Fibroblast of the aortic adventitia (primary cell): ENCODE data around the gene NOM1. TPM values are rescaled to one million over a fixed set of nuclear protein-coding genes. Genes with fewer than 3 reads are reported as not detected.
"Not testable (repeated sequence)": the region's sequence is repeated elsewhere in the genome, so short reads cannot be mapped to it uniquely, and the experiment has no call there.

Experiments used
- DNase-seq: peaks from one replicate; pipeline ENCODE4 v3.0.0-alpha.2; 2010; ENCODE audit warnings: low read depth
- H3K4me3 ChIP-seq: 2 replicates; pipeline ENCODE4 v1.5.1; 2011; ENCODE audit warnings: low read depth, mild to moderate bottlenecking, control low read depth, low read length, moderate library complexity
- total RNA-seq: library from RNA; depleted of rRNA; stranded (reverse); fragments of >200 nt; gene quantifications from 2 replicates; pipeline ENCODE4 v1.2.3, GENCODE V29; 2012; ENCODE audit warnings: low replicate concordance
- TF ChIP-seq, protein P1 (sequence below): IDR thresholded peaks from 2 replicates; pipeline ENCODE4 v1.5.1; 2011; ENCODE audit warnings: mild to moderate bottlenecking, low read length, control low read depth, inconsistent platforms; ENCODE audit not compliant: insufficient read depth

Gene NOM1
- total RNA-seq, 1 donor = 10.8 TPM

DNA sequence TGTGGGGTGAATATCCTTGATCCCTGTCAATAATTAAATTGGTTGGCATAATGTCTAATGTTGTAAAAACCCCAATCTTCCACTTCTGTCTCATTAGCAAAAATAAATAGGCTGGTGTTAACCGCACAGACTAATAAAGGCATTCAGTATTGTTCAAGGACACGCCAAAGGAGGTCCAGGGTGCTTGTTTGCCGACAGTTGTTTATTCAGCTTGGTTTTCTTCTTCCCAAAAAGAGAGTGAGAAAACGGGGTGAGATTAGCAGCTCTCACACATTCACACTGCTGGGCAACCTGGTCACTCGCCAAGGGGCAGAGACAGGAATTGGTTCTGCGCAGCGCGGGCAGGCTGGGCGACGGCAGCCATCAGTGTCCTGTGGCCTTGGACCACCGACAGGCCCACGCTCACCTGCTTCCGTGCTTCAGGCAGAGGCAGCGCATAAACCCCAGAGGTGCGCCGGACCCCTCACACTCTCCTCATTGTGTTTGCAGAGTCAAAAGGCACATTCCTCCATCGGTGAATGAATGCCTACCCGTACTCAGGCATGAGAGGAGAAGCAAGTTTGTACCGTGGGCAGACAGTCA is 30.3 kb upstream of the NOM1 start:
- no peak overlapping the region for H3K4me3 ChIP-seq
- DNase-seq = no peak
- TF ChIP-seq, protein P1, sequence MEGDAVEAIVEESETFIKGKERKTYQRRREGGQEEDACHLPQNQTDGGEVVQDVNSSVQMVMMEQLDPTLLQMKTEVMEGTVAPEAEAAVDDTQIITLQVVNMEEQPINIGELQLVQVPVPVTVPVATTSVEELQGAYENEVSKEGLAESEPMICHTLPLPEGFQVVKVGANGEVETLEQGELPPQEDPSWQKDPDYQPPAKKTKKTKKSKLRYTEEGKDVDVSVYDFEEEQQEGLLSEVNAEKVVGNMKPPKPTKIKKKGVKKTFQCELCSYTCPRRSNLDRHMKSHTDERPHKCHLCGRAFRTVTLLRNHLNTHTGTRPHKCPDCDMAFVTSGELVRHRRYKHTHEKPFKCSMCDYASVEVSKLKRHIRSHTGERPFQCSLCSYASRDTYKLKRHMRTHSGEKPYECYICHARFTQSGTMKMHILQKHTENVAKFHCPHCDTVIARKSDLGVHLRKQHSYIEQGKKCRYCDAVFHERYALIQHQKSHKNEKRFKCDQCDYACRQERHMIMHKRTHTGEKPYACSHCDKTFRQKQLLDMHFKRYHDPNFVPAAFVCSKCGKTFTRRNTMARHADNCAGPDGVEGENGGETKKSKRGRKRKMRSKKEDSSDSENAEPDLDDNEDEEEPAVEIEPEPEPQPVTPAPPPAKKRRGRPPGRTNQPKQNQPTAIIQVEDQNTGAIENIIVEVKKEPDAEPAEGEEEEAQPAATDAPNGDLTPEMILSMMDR = no peak

GRCh38 chr7:156920076-156920475 is 29.4 kb upstream of the NOM1 start:
- H3K4me3 ChIP-seq = no peak overlapping the region
- DNase-seq = no peak
- TF ChIP-seq, protein P1 = no peak

DNA sequence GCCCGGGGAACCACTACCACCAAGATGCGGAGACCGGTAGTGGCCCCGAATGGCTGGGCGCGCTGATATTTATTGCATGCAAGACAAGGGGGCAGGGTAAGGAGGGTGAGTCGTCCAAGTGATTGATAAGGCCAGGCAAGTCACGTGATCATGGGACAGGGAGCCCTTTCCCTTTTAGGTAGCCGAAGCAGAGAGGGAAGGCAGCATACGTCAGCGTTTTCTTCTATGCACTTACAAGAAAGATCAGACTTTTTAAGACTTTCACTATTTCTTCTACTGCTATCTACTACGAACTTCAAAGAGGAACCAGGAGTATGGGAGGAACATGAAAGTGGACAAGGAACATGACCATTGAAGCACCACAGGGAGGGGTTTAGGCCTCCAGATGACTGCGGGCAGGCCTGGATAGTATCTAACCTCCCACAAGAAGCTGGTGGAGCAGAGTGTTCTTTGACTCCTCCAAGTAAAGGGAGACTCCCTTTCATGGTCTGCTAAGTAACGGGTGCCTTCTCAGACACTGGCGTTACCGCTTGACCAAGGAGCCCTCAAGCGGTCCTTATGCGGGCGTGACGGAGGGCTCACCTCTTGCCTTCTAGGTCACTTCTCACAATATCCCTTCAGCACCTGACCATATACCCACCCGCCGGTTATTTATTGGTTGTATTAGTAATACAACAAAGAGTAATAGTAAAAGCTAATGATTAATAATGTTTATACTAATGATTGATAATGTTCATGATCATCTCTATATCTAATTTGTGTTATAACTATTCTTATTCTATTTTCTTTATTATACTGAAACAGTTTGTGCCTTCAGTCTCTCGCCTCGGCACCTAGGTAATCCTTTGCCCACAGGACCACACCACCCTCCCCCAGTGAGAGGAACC is 28.8 kb upstream of the NOM1 start:
- not testable (repeated sequence) for DNase-seq, H3K4me3 ChIP-seq

- not testable (repeated sequence) for H3K4me3 ChIP-seq, DNase-seq
These were observed 27.2 kb upstream of the NOM1 start for GRCh38 chr7:156922304-156922703.

DNA sequence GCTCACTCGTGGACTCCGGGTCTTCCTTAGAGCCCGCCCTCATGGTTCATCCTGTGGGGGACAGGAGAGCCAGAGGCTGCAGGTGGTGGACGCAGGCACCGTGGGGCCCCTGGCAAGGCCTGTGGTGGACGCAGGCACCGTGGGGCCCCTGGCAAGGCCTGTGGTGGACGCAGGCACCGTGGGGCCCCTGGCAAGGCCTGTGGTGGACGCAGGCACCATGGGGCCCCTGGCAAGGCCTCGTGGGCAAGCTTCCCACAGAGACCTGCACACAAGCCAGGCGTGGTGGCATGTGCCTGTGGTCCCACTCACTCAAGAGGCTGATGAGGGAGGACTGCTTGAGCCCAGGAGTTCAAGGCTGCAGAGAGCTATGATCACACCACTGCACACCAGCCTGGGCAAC is 23.7 kb upstream of the NOM1 start:
- not testable (repeated sequence) for H3K4me3 ChIP-seq

GRCh38 chr7:156927571-156928405 is 21.7 kb upstream of the NOM1 start:
- H3K4me3 ChIP-seq = no peak overlapping the region
- DNase-seq = no peak
- TF ChIP-seq, protein P1 = no peak

More for the DNA sequence above, 23.7 kb upstream of the NOM1 start:
- DNase-seq = not testable (repeated sequence)

GRCh38 chr7:156928406-156928747 is 21.1 kb upstream of the NOM1 start:
- no peak for DNase-seq
- TF ChIP-seq, protein P1 = no peak
- no peak overlapping the region for H3K4me3 ChIP-seq

DNA sequence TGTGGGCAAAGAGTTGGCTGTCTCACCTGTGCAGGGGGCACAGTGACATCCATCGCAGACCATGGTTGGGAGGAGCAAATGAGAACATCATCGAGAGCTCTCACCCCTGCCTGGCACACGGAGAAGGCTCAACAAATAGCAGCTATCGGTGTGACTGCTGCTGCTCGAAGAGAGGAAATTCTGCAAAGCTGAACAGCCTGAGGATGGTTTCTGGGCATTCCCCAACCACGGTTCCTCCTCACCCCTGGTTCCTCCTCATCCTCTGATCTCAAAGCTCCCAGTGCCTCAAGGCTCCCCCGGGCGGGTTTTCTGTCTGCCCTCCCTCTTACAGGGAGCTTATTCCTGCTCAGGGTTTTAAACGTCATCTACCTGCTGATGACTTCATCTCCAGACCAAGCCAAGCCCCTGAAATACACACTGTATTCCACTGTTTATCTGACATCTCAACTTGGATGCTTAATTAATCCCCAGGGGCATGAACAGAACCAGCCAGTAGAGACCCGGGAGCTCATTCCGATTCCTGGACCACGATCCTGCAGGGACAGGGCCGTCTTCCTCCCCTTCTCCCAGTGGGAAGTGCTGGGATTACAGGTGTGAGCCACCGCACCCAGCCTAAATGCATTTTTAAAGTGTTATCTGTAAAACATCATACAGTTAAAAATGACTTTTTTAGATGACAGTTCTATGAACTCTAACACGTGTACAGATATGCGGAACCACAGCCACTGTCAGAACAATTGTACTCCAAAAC is 19.5 kb upstream of the NOM1 start:
- DNase-seq = no peak
- TF ChIP-seq, protein P1 = no peak
- no peak overlapping the region for H3K4me3 ChIP-seq
